Heart left ventricle (tissue), 16 donors: ENCODE results near the gene KCTD12. TPM values are rescaled to one million over a fixed set of nuclear protein-coding genes. Genes with fewer than 3 reads are reported as not detected.

Experiments used
- ATAC-seq, 4 donors: fragments of 200-7000 bp; cut with Tn5 transposase; one replicate each; pipeline ENCODE4 v1.9.1; 2020 to 2022; ENCODE audit warnings: moderate library complexity in 4 of 4, mild to moderate bottlenecking in 3 of 4, moderate number of reproducible peaks in 1 of 4
- DNase-seq, 5 donors: peaks; one replicate each; pipeline ENCODE4 v3.0.0-alpha.2; 2020
- H3K27ac ChIP-seq, 12 donors: fragments of 200-600 bp; sonication (generic) in 4 of 12; one replicate each; pipeline versions ENCODE4 v1.5.0 to v1.8.0; 2016 to 2022; ENCODE audit warnings: mild to moderate bottlenecking in 2 of 12
- H3K27me3 ChIP-seq, 9 donors: fragments of 200-600 bp; sonication (generic) in 2 of 9; one replicate each; pipeline versions ENCODE4 v1.5.1 to v1.8.0; 2016 to 2022; ENCODE audit warnings: mild to moderate bottlenecking in 3 of 9
- H3K36me3 ChIP-seq, 9 donors: fragments of 200-600 bp; sonication (generic) in 2 of 9; one replicate each; pipeline versions ENCODE4 v1.5.0 to v1.8.0; 2018 to 2022; ENCODE audit warnings: mild to moderate bottlenecking in 2 of 9
- H3K4me1 ChIP-seq, 12 donors: fragments of 200-600 bp; sonication (generic) in 4 of 12; one replicate each; pipeline versions ENCODE4 v1.5.0 to v1.8.0; 2016 to 2022; ENCODE audit warnings: mild to moderate bottlenecking in 3 of 12
- H3K4me3 ChIP-seq, 12 donors: fragments of 200-600 bp; sonication (generic) in 4 of 12; one replicate each; pipeline versions ENCODE4 v1.5.0 to v1.8.0; 2017 to 2022; ENCODE audit warnings: mild to moderate bottlenecking in 9 of 12, moderate library complexity in 4 of 12
- H3K9me3 ChIP-seq, 12 donors: fragments of 200-600 bp; sonication (generic) in 4 of 12; one replicate each; pipeline versions ENCODE4 v1.5.0 to v1.8.0; 2016 to 2022; ENCODE audit warnings: mild to moderate bottlenecking in 1 of 12
- CTCF ChIP-seq, 12 donors: fragments of 200-600 bp; sonication (generic) in 4 of 12; IDR thresholded peaks; one replicate each; pipeline versions ENCODE4 v1.5.0 to v1.8.0; 2018 to 2022; ENCODE audit warnings: antibody characterized with exemption in 12 of 12, mild to moderate bottlenecking in 5 of 12
- POLR2A ChIP-seq, 2 donors: fragments of 450-650 bp; IDR thresholded peaks; one replicate each; pipeline ENCODE4 v1.6.1; 2017; ENCODE audit warnings: antibody characterized with exemption in 2 of 2, mild to moderate bottlenecking in 2 of 2, moderate library complexity in 2 of 2
- WGBS, 4 donors: extraction: QIAGEN DNeasy Blood & Tissue Kit in 2 of 4; methylation state at CpG; one replicate each; pipeline versions ENCODE4 v1.1.5 to v1.1.7; 2013 to 2018; 5-methylcytosine and 5-hydroxymethylcytosine counted together
- intact Hi-C, 10 donors: fragments of 100-400 bp; cut with DNase I; formaldehyde crosslinking; loops; one replicate each; pipeline versions ENCODE4 v1.11.1 to v1.14.2; 2022
- polyA plus RNA-seq, 2 donors: library from polyadenylated mRNA; stranded (reverse); fragments of 200-250 nt; gene quantifications; one replicate each; pipeline ENCODE4 v1.2.3, GENCODE V29; 2013
- total RNA-seq, 9 donors: library from RNA; depleted of rRNA in 2 of 9; stranded (reverse); fragments of >200 nt in 2 of 9; fragmentation: NEBNext Ultra II Directional in 3 of 9; extraction: Animal tissue kit (Norgen Biotek cat#: 25700) in 3 of 9; gene quantifications; one replicate each; pipeline versions ENCODE4 v1.1.0 to v1.2.4, GENCODE V29; 2016 to 2023
- donor health status: ischemic (EF 13 %, LVEDD 7.1; RV severe dilation, severe dysfunction).
- donor health status: healthy with polysubstance abuse.
- donor health status: DM: no; HTN: yes; CAD: no.
- donor health status: DM: no; HTN: no; CAD: no.
- donor health status: ischemic (EF 25% LVEDD 6.9; RV normal size, moderate dysfunction).
- donor health status: ischemic (EF 25% LVEDD 5.7; RV mildly dilated, moderate dysfunction).
- donor health status: healthy.
- donor health status: DM: yes; HTN: yes; CAD: no.
- donor health status: ischemic (EF 35%, LVEDD 5.7; RV mildly dilated, moderate dysfunction).
- donor health status: nonischemic (EF 11% LVEDD 7.7; RV severe dilation, severe dysfunction).
- donor health status: DM: yes; HTN: yes; CAD: no.
- donor health status: PGD.
- donor health status: ischemic (EF 29% LVEDD 5.4; RV normal size, mild dysfunction).
- donor health status: nonischemic (EF 23%, LVEDD 6.1; RV moderate dilation, normal function).

KCTD12 gene
- total and polyA plus RNA-seq, 11 donors: 10.1 to 84.4 (median 34.7) TPM

DNA sequence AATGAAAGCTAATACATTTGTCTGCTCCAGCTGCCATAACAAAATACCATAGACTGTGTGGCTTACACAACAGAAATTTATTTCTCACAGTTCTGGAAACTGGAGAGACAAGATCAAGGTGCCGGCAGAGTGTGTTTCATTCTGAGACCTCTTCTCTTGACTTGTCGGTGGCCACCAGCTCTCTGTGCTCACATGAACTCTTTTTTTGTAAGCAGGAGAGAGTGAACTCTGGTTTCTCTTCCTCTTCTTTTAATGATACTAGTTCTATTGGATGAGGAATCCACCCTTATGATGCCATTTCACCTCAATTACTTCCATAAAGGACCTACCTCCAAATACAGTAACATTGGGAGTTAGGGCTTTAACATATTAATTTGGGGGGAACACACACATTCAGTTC, 11.7 kb downstream of the KCTD12 start:
- intact Hi-C loops: no loop called here
- no peak for TF ChIP-seq CTCF (IDR thresholded peaks at IDR 0.05)
- TF ChIP-seq POLR2A (IDR thresholded peaks at IDR 0.05): no peak
- Histone ChIP-seq H3K27me3 (no peaks in the 10 kb centered on the region), H3K27ac (peak overlapping the region in 2 of 12 donors; percentile 18 to 25), H3K9me3 (no peaks in the 10 kb centered on the region), H3K4me3 (no peak overlapping the region), H3K36me3 (no peaks in the 10 kb centered on the region), H3K4me1 (peaks cover 0 to 30% (median 8%) of the 10 kb centered on the region in 12 donors)
- 88 to 92% (median 91%) methylated on average over 2 of the region's 2 CpGs for WGBS, 4 donors
- ATAC-seq (no peak), DNase-seq (no peak)

DNA sequence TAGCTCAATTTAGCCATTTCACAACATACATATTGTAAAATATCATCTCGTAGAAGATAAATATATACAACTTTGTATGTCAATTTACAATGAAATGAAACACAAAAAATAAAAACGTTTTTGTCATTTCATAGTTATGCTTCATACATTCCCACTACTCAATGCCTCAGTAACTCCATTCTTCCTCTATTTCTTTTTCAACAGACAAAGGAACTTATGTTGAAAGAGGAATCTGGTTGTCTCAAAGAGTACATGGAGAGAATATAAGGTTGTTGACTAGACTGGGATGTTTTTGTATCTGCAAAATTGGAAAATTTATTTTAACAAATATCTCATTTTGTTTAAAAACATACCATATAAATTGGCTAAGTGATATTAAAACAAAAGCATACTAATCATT, 12.8 kb downstream of the KCTD12 start:
- 65 to 78% (median 76%) methylated on average over 2 of the region's 2 CpGs for WGBS, 4 donors
- DNase-seq (no peak), ATAC-seq (no peak)
- TF ChIP-seq POLR2A (IDR thresholded peaks at IDR 0.05) (no peak), CTCF (IDR thresholded peaks at IDR 0.05) (no peak)
- Histone ChIP-seq H3K27me3 (no peaks in the 10 kb centered on the region), H3K27ac (peak overlapping the region in 1 of 12 donors; percentile 18), H3K4me1 (peaks cover 0 to 20% (median under 1%) of the 10 kb centered on the region in 12 donors), H3K36me3 (no peaks in the 10 kb centered on the region), H3K4me3 (no peak overlapping the region), H3K9me3 (no peaks in the 10 kb centered on the region)
- intact Hi-C loops: no loop called here

DNA sequence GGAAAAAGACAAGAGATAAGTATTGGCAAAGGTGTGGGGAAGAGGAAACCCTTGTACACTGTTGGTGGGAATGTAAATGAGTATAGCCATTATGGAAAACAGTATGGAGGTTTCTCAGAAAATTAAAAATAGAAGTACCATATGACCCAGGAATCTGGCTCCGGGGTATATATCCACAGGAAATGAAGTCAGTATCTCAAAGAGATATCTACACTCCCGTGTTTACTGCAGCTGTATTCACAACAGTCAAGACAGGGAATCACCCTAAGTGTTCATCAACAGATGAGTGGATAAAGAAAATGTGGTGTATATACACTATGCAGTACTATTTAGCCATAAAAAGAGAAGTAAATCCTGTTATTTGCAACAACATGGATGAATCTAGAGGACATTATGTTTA, 13.5 kb downstream of the KCTD12 start:
- Histone ChIP-seq H3K4me1 (peaks cover 0 to 12% (median 0%) of the 10 kb centered on the region in 12 donors), H3K27ac (no peak overlapping the region), H3K36me3 (no peaks in the 10 kb centered on the region), H3K9me3 (no peaks in the 10 kb centered on the region), H3K4me3 (no peak overlapping the region), H3K27me3 (no peaks in the 10 kb centered on the region)
- 26 to 50% (median 39%) methylated on average over 2 of the region's 2 CpGs for WGBS, 4 donors
- no peak for TF ChIP-seq CTCF (IDR thresholded peaks at IDR 0.05)
- no peak for TF ChIP-seq POLR2A (IDR thresholded peaks at IDR 0.05)
- intact Hi-C loops: no loop called here
- DNase-seq (no peak), ATAC-seq (no peak)

DNA sequence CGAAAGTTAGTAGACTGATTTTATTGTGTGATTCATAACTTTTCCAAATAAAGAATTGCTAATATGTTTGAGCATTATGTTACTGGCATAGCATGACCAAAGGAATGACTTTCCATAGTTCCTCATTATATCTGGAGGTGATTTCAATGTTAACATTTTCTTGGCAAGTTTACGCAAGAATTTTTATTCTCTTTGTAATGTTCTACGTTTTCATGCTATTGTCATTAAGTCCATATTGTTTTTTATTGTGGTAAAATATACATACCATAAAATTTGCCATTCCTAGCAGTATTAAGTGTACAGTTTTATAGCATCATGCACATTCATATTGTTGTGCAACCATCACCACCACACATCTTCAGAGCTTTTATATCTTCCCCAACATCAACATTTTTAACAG, 14.8 kb downstream of the KCTD12 start:
- Histone ChIP-seq H3K4me1 (peaks cover 0 to 10% (median 0%) of the 10 kb centered on the region in 12 donors), H3K9me3 (no peaks in the 10 kb centered on the region), H3K27ac (no peak overlapping the region), H3K36me3 (no peaks in the 10 kb centered on the region), H3K27me3 (no peaks in the 10 kb centered on the region), H3K4me3 (no peak overlapping the region)
- DNase-seq (no peak), ATAC-seq (no peak)
- TF ChIP-seq POLR2A (IDR thresholded peaks at IDR 0.05) (no peak), CTCF (IDR thresholded peaks at IDR 0.05) (no peak)
- intact Hi-C loops: no loop called here
- 91 to 96% (median 93%) methylated on average over 3 of the region's 3 CpGs for WGBS, 4 donors
